Measurements from ENCODE around the gene WASHC1.
"Not testable (repeated sequence)": the region's sequence is repeated elsewhere in the genome, so short reads cannot be mapped to it uniquely, and the experiment has no call there.

DNA sequence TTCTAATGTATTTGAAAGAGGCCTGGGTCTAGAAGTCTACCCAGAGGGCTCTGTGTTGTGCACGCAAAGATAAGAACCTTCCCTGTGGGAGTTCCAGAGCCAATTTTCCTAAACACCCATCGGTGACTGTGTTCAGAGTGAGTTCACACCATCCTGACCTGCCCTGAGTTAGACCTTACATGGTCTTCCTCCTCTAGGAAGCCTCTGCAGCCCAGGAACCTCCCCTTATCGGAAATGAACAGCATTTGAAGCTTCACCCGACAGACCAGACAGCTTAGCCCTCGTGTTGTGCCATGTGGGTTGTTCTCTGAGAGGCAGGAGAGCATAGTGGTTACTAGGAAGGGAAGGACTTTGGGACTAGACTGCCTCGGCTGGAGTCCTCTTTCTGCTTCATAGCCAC lies 3.1 kb upstream of the WASHC1 start:
- not testable (repeated sequence) for TF ChIP-seq POLR2AphosphoS5 (IDR thresholded peaks at IDR 0.05; ENCODE audit: insufficient read depth in 1 of 2, low read depth in 1 of 2)
- TF ChIP-seq, protein P1, sequence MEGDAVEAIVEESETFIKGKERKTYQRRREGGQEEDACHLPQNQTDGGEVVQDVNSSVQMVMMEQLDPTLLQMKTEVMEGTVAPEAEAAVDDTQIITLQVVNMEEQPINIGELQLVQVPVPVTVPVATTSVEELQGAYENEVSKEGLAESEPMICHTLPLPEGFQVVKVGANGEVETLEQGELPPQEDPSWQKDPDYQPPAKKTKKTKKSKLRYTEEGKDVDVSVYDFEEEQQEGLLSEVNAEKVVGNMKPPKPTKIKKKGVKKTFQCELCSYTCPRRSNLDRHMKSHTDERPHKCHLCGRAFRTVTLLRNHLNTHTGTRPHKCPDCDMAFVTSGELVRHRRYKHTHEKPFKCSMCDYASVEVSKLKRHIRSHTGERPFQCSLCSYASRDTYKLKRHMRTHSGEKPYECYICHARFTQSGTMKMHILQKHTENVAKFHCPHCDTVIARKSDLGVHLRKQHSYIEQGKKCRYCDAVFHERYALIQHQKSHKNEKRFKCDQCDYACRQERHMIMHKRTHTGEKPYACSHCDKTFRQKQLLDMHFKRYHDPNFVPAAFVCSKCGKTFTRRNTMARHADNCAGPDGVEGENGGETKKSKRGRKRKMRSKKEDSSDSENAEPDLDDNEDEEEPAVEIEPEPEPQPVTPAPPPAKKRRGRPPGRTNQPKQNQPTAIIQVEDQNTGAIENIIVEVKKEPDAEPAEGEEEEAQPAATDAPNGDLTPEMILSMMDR (IDR thresholded peaks at IDR 0.05) = not testable (repeated sequence)

Measured in vagina (tissue), 2 donors.